AG04450 (cell line): ENCODE results near the gene OBSCN. TPM values are rescaled to one million over a fixed set of nuclear protein-coding genes. Genes with fewer than 3 reads are reported as not detected.

Experiments
- CTCF ChIA-PET: fragments of 300-600, 350-600 bp; formaldehyde crosslinking; extraction: SDS; loops from one replicate; lab custom pipeline; 2022; ENCODE audit warnings: antibody characterized with exemption, inconsistent platforms; lab: Charles Lee
- POLR2A ChIA-PET: fragments of 350-600 bp; formaldehyde crosslinking; extraction: SDS; loops from one replicate; lab custom pipeline; 2021; ENCODE audit warnings: antibody characterized with exemption, inconsistent platforms; lab: Yijun Ruan, JAX
- DNase-seq: peaks from one replicate; pipeline ENCODE4 v3.0.0-alpha.2; 2011; ENCODE audit warnings: low read depth, low spot score
- H3K27ac ChIP-seq: one replicate; pipeline ENCODE4 v1.5.1; 2012; ENCODE audit warnings: low read depth, low read length, control low read depth
- H3K27me3 ChIP-seq: one replicate; pipeline ENCODE4 v1.6.0; 2012; ENCODE audit warnings: low read length; ENCODE audit not compliant: control insufficient read depth, insufficient read depth
- H3K4me3 ChIP-seq: 2 replicates; pipeline ENCODE4 v1.5.1; 2011; ENCODE audit warnings: mild to moderate bottlenecking, low read depth, low read length, control low read depth
- H3K9me3 ChIP-seq: 2 replicates; pipeline ENCODE4 v1.5.1; 2012; ENCODE audit warnings: low read length; ENCODE audit not compliant: control insufficient read depth, insufficient read depth
- polyA plus RNA-seq: library from polyadenylated mRNA; depleted of rRNA; stranded (reverse); fragments of >200 nt; gene quantifications from 2 replicates; pipeline ENCODE4 v1.2.3, GENCODE V29; 2011
- TF ChIP-seq, protein P1 (sequence below): IDR thresholded peaks from 2 replicates; pipeline ENCODE4 v1.5.1; 2011; ENCODE audit warnings: low read depth, low read length, control low read depth, inconsistent platforms

OBSCN gene
- polyA plus RNA-seq, 1 experiment, result 3.9 TPM

GRCh38 chr1:228398741-228399461 lies 191.1 kb downstream of the OBSCN start:
- CTCF ChIA-PET, result no interaction called here
- POLR2A ChIA-PET, result no interaction called here
- Histone ChIP-seq H3K9me3 (no peaks in the 10 kb centered on the region; the same call in 1 of the 2 replicates), H3K27ac (no peak overlapping the region), H3K27me3 (no peaks in the 10 kb centered on the region), H3K4me3 (no peak overlapping the region)
- no peak for DNase-seq
- TF ChIP-seq, protein P1, sequence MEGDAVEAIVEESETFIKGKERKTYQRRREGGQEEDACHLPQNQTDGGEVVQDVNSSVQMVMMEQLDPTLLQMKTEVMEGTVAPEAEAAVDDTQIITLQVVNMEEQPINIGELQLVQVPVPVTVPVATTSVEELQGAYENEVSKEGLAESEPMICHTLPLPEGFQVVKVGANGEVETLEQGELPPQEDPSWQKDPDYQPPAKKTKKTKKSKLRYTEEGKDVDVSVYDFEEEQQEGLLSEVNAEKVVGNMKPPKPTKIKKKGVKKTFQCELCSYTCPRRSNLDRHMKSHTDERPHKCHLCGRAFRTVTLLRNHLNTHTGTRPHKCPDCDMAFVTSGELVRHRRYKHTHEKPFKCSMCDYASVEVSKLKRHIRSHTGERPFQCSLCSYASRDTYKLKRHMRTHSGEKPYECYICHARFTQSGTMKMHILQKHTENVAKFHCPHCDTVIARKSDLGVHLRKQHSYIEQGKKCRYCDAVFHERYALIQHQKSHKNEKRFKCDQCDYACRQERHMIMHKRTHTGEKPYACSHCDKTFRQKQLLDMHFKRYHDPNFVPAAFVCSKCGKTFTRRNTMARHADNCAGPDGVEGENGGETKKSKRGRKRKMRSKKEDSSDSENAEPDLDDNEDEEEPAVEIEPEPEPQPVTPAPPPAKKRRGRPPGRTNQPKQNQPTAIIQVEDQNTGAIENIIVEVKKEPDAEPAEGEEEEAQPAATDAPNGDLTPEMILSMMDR, result no peak

GRCh38 chr1:228399531-228400236 lies 191.8 kb downstream of the OBSCN start:
- Histone ChIP-seq H3K9me3 (no peaks in the 10 kb centered on the region; the same call in 1 of the 2 replicates), H3K27me3 (no peaks in the 10 kb centered on the region), H3K4me3 (no peak overlapping the region), H3K27ac (no peak overlapping the region)
- TF ChIP-seq, protein P1, result no peak
- no peak for DNase-seq
- POLR2A ChIA-PET, result no interaction called here
- CTCF ChIA-PET, result interaction anchor here (0.5 kb wide), 1 partner anchor 261 kb away, joined by 3 read pairs; no protein-coding TSS in a partner anchor

- ChIA-PET POLR2A (no interaction called here), CTCF (interaction anchor here (0.5 kb wide), 1 partner anchor 261 kb away, joined by 3 read pairs; no protein-coding TSS in a partner anchor)
- Histone ChIP-seq H3K27me3 (no peaks in the 10 kb centered on the region), H3K27ac (no peak overlapping the region), H3K4me3 (no peak overlapping the region), H3K9me3 (no peaks in the 10 kb centered on the region; the same call in 1 of the 2 replicates)
- no peak for DNase-seq
- TF ChIP-seq, protein P1, result no peak
Measured at GRCh38 chr1:228400237-228400651, 192.4 kb downstream of the OBSCN start.

GRCh38 chr1:228400692-228401454 lies 193.0 kb downstream of the OBSCN start:
- ChIA-PET POLR2A (no interaction called here), CTCF (interaction anchor here (0.5 kb wide), 1 partner anchor 262 kb away, joined by 3 read pairs; no protein-coding TSS in a partner anchor)
- Histone ChIP-seq H3K9me3 (no peaks in the 10 kb centered on the region; the same call in 1 of the 2 replicates), H3K4me3 (no peak overlapping the region), H3K27ac (no peak overlapping the region), H3K27me3 (no peaks in the 10 kb centered on the region)
- TF ChIP-seq, protein P1, result no peak
- no peak for DNase-seq
